SJCRH30 (cell line): ENCODE measurements around the gene DHRS11. TPM values are rescaled to one million over a fixed set of nuclear protein-coding genes. Genes with fewer than 3 reads are reported as not detected.

Experiments
- DNase-seq, 2 experiments: peaks; one replicate each; pipeline ENCODE4 v3.0.0-alpha.2; 2015 to 2020
- H3K27ac ChIP-seq: fragments of 250-450 bp; sonication (Bioruptor Pico); 2 replicates; pipeline ENCODE4 v1.5.1; 2020; ENCODE audit warnings: mild to moderate bottlenecking, moderate library complexity
- H3K27me3 ChIP-seq: fragments of 250-450 bp; sonication (Bioruptor Pico); 2 replicates; pipeline ENCODE4 v1.5.1; 2020; ENCODE audit warnings: mild to moderate bottlenecking, moderate library complexity
- H3K36me3 ChIP-seq: fragments of 250-450 bp; sonication (Bioruptor Pico); 2 replicates; pipeline ENCODE4 v1.5.1; 2020; ENCODE audit warnings: mild to moderate bottlenecking, moderate library complexity
- H3K4me1 ChIP-seq: fragments of 250-450 bp; sonication (Bioruptor Pico); 2 replicates; pipeline ENCODE4 v1.5.1; 2020; ENCODE audit warnings: mild to moderate bottlenecking, moderate library complexity
- H3K4me3 ChIP-seq: fragments of 250-450 bp; sonication (Bioruptor Pico); 2 replicates; pipeline ENCODE4 v1.5.1; 2020; ENCODE audit warnings: mild to moderate bottlenecking, moderate library complexity
- H3K9me3 ChIP-seq: fragments of 250-450 bp; sonication (Bioruptor Pico); replicated peaks from 2 replicates; pipeline ENCODE4 v1.5.1; 2020; ENCODE audit warnings: mild to moderate bottlenecking, moderate library complexity
- total RNA-seq: library from RNA; depleted of rRNA; stranded (reverse); fragments of >200 nt; shearing (Covaris generic); gene quantifications from 2 replicates; pipeline ENCODE4 v1.2.3, GENCODE V29; 2014; rRNA removed

Gene DHRS11
- total RNA-seq, 1 experiment from 2014 or later = 18.1 TPM

- H3K4me1 ChIP-seq = no peaks in the 10 kb centered on the region
- no peak for DNase-seq
- no peak overlapping the region for H3K4me3 ChIP-seq
- no peaks in the 10 kb centered on the region for H3K36me3 ChIP-seq
- no peak overlapping the region for H3K27ac ChIP-seq
- H3K27me3 ChIP-seq = peaks cover 29% of the 10 kb centered on the region
- no peaks in the 10 kb centered on the region for H3K9me3 ChIP-seq
These were observed 50.5 kb downstream of the DHRS11 start for GRCh38 chr17:36641877-36642845.

- no peaks in the 10 kb centered on the region for H3K36me3 ChIP-seq
- H3K4me3 ChIP-seq = no peak overlapping the region
- DNase-seq = no peak
- no peaks in the 10 kb centered on the region for H3K9me3 ChIP-seq
- no peak overlapping the region for H3K27ac ChIP-seq
- peaks cover 27% of the 10 kb centered on the region for H3K27me3 ChIP-seq
- no peaks in the 10 kb centered on the region for H3K4me1 ChIP-seq
These were observed 51.5 kb downstream of the DHRS11 start for GRCh38 chr17:36643086-36643685.

GRCh38 chr17:36645422-36645821, 53.7 kb downstream of the DHRS11 start:
- Histone ChIP-seq H3K36me3 (no peaks in the 10 kb centered on the region), H3K27me3 (peaks cover 19% of the 10 kb centered on the region), H3K4me3 (no peak overlapping the region), H3K9me3 (no peaks in the 10 kb centered on the region), H3K4me1 (no peaks in the 10 kb centered on the region), H3K27ac (no peak overlapping the region)
- no peak for DNase-seq

- Histone ChIP-seq H3K4me3 (no peak overlapping the region), H3K27me3 (peaks cover 23% of the 10 kb centered on the region), H3K27ac (no peak overlapping the region), H3K4me1 (no peaks in the 10 kb centered on the region), H3K36me3 (no peaks in the 10 kb centered on the region), H3K9me3 (no peaks in the 10 kb centered on the region)
- no peak for DNase-seq
These were observed 56.0 kb downstream of the DHRS11 start for GRCh38 chr17:36647636-36648035.

- Histone ChIP-seq H3K27me3 (peaks cover 26% of the 10 kb centered on the region), H3K4me3 (no peak overlapping the region), H3K36me3 (no peaks in the 10 kb centered on the region), H3K4me1 (no peaks in the 10 kb centered on the region), H3K9me3 (no peaks in the 10 kb centered on the region), H3K27ac (no peak overlapping the region)
- no peak for DNase-seq
These were observed 58.6 kb downstream of the DHRS11 start for GRCh38 chr17:36650096-36650775.

Other genes starting within 250 kb of the DHRS11 start
- not detected in 2 replicates for gene TBC1D3H, start 203.4 kb upstream of the DHRS11 start, total RNA-seq
- gene ZNHIT3, start 105.2 kb upstream of the DHRS11 start, total RNA-seq = 89.7 and 90.5 TPM in 2 replicates
- gene MYO19, start 57.0 kb upstream of the DHRS11 start, total RNA-seq = 70.0 and 93.0 TPM in 2 replicates
- 22.6 and 23.4 TPM in 2 replicates for gene PIGW, start 56.9 kb upstream of the DHRS11 start, total RNA-seq
- 70.8 and 81.9 TPM in 2 replicates for gene GGNBP2, start 47.0 kb upstream of the DHRS11 start, total RNA-seq
- 5.1 and 6.0 TPM in 2 replicates for gene MRM1, start 9.7 kb downstream of the DHRS11 start, total RNA-seq